GM13977 (cell line): Measurements from ENCODE around the gene ARHGEF40.

Experiments
- DNase-seq: peaks from one replicate; pipeline ENCODE4 v3.0.0; 2012; ENCODE audit warnings: low spot score
- in situ Hi-C: fragments of 300-500 bp; cut with MboI; formaldehyde crosslinking; loops from one replicate; pipeline ENCODE4 v1.12.0; 2022; ENCODE audit warnings: low sequenced_read_pairs, low pct_unique_long_range_greater_than_20kb, mixed read lengths, inconsistent platforms; ENCODE audit not compliant: unreplicated experiment
- TF ChIP-seq, protein P1 (sequence below): IDR thresholded peaks from 2 replicates; pipeline ENCODE4 v1.5.1; 2012; ENCODE audit warnings: mild to moderate bottlenecking, control low read depth; ENCODE audit not compliant: insufficient read depth; ENCODE audit errors: extremely low read depth, missing control alignments

Gene ARHGEF40

DNA sequence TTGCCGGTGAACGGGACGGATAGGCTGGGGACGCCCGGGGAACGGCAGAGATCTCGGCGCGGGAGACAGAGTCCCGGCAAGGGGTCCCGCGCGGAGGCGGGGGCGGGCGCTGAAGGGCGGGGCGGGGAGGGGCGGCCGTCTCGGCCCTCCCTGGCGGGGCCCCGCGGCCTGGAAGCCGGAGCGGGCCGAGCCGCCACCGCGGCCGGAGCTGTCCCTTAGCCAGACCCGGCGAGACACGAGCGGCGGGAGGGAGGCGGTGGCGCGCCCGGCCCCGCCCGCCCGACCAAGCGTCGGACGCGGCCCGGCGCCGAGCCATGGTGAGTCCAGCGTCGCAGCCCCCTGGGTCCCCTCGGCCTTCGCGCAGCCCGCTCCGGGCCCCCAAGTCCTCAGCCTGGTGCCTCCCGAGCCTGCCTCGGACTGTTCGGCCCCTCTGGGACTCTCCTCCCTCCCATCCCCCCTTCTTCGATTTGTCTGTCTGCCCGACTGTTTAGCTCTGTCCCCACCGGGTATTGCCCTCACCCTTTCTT is at the start of gene ARHGEF40:
ARHGEF40 (plus strand) TSS at position 222 of the 527 bp plus-strand sequence; CDS start at position 315, 93 bp downstream.
- DNase-seq: peak; percentile 62
- TF ChIP-seq, protein P1, sequence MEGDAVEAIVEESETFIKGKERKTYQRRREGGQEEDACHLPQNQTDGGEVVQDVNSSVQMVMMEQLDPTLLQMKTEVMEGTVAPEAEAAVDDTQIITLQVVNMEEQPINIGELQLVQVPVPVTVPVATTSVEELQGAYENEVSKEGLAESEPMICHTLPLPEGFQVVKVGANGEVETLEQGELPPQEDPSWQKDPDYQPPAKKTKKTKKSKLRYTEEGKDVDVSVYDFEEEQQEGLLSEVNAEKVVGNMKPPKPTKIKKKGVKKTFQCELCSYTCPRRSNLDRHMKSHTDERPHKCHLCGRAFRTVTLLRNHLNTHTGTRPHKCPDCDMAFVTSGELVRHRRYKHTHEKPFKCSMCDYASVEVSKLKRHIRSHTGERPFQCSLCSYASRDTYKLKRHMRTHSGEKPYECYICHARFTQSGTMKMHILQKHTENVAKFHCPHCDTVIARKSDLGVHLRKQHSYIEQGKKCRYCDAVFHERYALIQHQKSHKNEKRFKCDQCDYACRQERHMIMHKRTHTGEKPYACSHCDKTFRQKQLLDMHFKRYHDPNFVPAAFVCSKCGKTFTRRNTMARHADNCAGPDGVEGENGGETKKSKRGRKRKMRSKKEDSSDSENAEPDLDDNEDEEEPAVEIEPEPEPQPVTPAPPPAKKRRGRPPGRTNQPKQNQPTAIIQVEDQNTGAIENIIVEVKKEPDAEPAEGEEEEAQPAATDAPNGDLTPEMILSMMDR: no peak
- in situ Hi-C loops: no loop called here

DNA sequence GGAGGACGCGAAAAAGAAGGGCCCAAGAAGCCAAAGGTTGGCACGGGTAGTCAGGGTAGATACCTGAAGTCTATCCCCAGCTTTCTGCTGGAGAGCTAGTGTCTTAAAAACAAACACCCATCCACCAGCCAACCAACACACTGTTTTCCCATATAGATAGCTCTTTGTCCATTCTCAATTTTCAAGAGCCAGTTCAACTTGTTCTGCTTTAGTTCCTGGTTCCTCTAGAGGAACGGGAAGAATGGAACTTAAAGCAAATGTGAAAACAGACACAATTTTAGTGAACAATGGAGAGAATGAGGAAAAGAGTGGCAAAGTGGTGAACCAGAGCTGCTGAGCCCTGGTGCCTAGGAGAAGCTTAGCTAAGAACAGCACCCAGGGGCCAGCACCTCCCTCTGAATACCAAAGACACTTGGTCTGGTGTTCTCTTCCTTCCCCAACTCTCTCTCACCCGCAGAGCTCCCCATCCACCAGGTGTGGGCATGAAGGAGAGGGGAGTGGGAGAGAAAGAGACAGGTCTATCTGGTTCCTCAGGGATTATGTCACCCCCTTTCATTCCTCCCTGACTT is 49.0 kb upstream of the ARHGEF40 start:
- TF ChIP-seq, protein P1: no peak
- no peak for DNase-seq
- in situ Hi-C loops: no loop called here

DNA sequence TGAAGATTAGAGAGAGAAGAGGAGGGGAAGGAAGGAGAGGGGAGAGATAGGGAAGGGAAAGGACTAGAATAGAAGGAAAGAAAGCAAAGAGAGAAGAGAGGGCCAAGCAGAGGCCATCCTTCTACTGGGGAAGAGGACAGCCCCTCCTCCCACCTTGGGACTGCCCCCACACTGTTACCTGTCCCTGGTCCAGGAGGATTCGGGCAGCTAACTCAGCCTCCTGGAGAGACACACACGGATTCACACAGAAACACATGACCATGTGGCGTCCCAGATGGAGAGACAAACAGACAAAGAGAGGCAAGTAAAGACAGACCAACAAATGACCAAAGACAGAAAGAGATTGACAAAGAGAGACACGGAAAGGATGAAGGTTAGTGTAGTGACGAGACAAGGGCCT is 47.4 kb upstream of the ARHGEF40 start:
- in situ Hi-C loops: no loop called here

DNA sequence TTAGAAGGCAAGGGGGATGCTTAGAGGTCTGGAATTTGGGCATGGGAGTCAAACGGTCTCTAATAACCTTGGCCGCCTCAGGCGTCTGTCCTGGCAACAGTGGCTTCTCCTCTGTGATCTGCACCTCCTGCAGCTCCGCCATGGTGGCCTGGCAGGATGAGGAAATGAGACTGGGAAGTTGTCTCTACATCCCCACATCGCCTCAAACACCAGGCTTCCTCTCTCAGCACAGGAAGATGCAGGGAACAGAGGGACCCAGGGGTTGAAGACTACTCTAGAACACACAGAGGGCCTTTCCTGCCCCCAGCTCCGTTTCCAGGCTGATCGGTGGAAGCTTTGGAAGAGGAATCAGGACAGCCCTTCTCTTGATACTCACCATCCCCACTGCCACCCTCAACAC is 46.9 kb upstream of the ARHGEF40 start:
- no peak for DNase-seq
- TF ChIP-seq, protein P1: no peak
- in situ Hi-C loops: no loop called here

More for the DNA sequence above, 47.4 kb upstream of the ARHGEF40 start:
- TF ChIP-seq, protein P1: no peak
- no peak for DNase-seq

DNA sequence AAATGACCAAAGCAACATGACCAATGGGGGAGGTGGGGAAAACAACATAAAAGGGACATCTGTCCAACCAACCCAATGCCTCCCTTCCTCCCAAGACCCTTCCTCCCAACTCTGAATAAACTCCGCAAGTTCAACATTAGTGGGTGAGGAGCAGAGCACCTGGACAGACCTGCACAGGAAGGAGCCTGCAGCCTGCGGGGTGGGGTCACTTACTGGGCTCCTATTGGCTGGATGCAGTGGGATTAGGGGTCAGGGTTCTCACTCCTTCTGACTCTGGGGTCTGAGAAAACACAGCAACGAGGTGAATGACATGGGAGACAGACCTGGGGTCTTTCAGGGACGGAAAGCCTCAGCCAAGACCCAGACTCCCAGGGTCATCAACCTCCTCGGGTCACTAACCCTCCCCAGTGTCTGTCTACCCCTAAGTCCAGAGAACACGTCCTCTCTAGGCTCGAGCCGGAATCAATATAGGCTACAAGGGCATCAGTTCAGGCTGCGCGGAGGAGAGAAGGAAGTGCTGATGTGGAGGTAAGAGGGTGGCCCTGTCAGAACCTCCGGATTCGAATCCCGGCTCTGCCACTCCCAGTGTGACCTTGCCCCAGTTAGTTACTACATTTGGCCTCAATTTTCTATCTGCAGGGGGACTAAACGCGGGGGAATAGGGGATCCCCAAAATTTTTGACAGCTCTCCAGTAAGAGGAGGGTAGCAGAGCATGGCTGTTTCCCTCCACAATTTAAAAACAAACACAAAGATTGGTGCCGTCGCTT is 46.1 kb upstream of the ARHGEF40 start:
- TF ChIP-seq, protein P1: no peak
- DNase-seq: no peak
- in situ Hi-C loops: no loop called here

DNA sequence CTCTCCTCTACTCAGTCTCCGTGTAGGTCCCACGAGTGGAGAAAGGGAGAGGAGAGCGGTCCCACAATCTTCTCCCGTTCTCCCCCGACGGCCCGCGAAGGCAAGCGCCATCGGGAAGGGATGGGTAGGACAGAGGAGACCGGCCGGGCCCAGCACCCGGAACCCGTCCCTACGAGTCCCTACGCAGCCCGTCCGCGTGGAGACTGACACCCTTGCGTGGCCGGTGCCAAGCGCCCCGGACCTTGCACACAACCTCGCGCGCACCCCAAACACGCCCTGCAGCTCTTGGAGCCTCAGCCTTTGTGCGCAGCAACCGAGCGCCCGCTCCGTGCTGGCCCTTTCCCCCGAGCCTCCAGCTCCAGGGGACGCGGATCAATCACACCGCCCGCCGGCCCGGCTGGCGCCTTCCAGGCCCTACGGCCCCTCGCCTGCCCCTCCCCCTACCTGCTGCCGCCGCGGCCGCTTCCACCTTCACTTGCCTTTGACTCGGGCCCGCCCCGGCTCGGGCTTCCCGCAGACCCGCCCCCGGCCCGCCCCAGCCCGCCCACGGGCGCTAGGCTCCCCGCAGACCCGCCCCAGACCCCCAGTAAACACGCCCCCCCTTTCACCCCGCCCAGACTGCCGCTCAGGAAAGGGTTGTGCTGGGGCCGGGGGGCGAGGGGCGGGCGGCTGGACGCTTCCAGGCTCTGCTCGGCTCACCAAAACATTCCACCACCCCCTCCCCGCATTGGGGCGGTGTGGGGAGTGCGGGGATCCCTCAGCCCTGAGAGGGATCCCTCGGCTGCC is 45.3 kb upstream of the ARHGEF40 start, which contains the start of gene NDRG2:
NDRG2 (minus strand) TSS at position 477 of the 786 bp plus-strand sequence. CDS start 1,746 bp downstream, outside the sequence.
- in situ Hi-C loops: no loop called here
- TF ChIP-seq, protein P1: no peak
- DNase-seq: peak; percentile 83
